ENCODE results near the gene NFU1.

- TF ChIP-seq CTCF (IDR thresholded peaks at IDR 0.05) (no peak), POLR2A (IDR thresholded peaks at IDR 0.05) (no peak)
Measured at GRCh38 chr2:69387770-69388481, 49.3 kb downstream of the NFU1 start.
